T-helper 22 cell (primary cell): ENCODE data around the gene MYOD1.

ENCODE experiments used
- DNase-seq: peaks from one replicate; pipeline ENCODE4 v3.0.0-alpha.2; 2020; ENCODE audit warnings: low read depth

The MYOD1 gene

GRCh38 chr11:17702876-17703275 lies 16.5 kb upstream of the MYOD1 start:
- DNase-seq: no peak

DNA sequence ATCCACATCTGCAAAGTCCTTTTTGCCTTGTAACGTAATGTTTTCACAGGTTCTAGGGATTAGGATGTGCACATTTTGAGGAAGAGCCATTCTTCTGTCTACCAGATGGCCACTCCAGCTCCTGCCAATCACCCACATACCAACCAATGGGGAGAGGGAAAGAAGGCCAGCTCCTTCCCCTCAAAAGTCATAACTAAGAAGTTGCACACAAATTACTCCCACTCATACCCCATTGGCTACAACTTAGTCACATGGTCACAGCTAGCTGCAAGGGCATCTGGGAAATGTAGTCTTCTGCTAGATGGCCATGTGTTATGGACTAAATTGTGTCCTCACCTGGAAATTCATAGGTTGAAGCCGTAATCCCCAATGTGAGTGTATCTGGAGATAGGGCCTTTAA lies 15.4 kb upstream of the MYOD1 start:
- DNase-seq: no peak

- DNase-seq: no peak
Observed at GRCh38 chr11:17707830-17708229, 11.5 kb upstream of the MYOD1 start.

DNA sequence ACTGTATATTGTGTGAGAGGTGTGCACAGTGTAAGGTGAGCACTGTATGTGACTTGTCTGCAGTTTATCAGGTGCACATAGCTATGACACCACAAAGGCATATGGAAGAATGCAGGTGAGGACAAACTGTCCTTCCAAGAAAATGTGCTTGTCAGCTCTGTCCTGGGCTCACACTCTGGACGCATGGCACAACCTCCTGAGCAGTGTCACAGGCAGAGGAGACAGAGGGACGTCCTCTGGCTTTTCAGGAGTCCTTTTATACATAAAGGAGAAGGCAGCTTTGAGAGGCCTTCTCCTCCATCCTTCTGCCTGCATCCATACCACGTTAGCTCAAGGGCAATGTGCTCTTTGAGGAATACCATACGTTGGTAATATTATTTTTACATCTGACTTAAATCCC lies 7.5 kb upstream of the MYOD1 start:
- DNase-seq: no peak

- DNase-seq: no peak
Observed at GRCh38 chr11:17713851-17714250, 5.5 kb upstream of the MYOD1 start.

DNA sequence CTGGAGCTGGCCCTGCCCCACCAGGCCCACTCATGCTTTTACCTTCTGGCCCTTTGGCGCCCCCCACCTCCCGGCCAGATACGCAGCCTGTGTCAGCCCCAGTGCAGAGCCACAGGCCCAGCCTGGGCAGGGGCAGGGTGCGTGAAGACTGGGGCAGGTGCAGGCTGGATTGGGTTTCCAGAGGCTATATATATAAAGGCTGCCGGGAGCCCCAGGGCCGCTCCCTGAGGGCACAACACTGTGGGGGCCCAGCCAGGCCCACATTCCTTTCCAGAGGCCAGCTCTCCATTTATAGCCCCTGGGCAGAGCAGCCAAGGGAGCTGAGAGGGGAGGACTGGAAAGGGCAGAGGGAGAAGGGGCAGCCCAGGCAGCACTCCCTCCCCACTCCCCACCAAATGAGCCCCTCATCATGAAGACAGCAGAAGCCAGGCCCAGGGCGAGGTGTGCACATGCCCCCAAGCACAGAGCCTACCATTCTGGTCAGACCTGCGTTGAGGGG lies 5.0 kb upstream of the MYOD1 start:
- DNase-seq: no peak

- no peak for DNase-seq
Observed at GRCh38 chr11:17714870-17715269, 4.5 kb upstream of the MYOD1 start.

- DNase-seq: no peak
Observed at GRCh38 chr11:17716807-17717206, 2.6 kb upstream of the MYOD1 start.

DNA sequence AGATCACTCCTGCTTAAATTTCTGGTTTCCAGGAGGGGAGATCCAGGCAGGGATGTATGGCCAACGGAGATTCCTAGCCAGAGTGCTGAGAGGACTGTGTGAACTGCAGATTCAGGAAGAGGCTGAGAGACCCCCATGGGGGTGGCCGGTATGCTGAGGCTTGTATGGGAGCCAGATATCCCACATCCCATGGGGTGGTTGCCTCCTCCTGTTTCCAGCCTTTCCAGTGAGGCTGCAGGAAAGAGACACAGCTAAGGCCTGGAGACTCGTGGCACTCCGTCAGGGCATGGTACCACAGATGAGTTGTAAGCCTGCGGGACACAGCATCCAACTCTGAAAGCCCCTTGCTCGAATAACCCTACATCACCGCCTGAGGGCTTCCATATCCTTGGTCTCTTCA lies 1.4 kb upstream of the MYOD1 start:
- no peak for DNase-seq

GRCh38 chr11:17718510-17718962 lies 835 bp upstream of the MYOD1 start:
- DNase-seq: no peak

DNA sequence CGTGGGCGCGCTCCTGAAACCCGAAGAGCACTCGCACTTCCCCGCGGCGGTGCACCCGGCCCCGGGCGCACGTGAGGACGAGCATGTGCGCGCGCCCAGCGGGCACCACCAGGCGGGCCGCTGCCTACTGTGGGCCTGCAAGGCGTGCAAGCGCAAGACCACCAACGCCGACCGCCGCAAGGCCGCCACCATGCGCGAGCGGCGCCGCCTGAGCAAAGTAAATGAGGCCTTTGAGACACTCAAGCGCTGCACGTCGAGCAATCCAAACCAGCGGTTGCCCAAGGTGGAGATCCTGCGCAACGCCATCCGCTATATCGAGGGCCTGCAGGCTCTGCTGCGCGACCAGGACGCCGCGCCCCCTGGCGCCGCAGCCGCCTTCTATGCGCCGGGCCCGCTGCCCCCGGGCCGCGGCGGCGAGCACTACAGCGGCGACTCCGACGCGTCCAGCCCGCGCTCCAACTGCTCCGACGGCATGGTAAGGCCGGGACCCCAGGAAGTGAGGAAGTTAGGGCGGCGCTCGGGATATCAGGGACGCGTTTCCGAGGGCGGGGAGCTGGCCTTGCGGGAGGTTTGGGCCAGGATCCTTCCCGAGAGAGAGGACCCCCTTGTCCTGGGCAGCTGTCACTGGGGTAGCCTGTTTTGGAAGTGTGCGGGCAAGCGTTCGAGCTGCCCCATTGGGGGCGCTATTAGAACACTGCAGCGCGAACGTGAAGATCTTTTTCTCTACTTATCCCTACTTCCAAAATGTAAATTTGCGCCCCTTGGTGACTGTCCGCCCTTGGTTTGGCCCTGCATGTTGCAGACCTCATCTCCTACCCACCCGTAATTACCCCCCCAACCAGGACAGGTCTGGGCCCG lies 796 bp downstream of the MYOD1 start:
- no peak for DNase-seq

GRCh38 chr11:17720796-17721171 lies 1.4 kb downstream of the MYOD1 start:
- DNase-seq: no peak

GRCh38 chr11:17721242-17721999 lies 2.0 kb downstream of the MYOD1 start:
- no peak for DNase-seq

GRCh38 chr11:17722000-17722643 lies 2.8 kb downstream of the MYOD1 start:
- DNase-seq: no peak

DNA sequence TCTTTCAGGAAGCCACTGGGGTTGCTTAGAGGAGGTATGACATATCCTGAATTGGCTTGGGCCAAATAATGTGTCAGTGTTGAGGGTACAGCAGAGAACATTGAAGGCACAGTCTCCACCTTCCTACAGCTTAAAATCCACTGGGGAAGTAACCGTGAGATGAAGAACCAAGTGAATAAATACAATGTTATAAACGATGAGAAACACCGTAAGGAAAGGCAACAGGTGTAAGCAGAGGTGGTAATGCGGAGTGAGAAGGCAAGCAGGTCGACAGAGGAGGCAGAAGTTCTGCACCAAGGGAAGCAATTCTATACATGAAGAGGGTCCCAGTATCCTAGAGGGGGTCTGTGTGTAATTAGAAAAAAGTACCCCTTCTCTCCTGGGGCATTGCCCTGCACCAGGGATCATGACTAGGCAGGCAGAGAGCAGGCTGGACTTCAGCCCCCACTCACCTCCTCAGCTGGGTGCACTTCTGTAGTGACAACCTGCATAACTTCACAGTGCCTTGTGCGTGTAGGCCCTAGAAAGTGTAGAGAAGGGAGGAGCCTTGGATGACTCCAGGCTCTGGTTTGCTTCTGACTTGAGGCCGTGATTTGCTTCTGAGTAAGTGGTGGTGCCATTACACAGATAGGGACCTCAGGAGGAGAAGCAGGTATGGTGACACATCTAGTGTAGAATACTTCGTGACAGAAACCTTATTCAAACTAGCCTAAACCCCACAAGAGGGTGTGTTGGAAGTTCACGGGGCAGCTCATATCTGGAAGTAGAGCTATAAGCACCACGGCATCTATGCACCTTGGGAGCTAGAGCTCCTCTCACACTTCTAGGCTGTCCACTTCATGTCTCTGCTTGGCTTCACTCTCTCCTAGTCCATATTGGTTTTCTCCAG lies 4.9 kb downstream of the MYOD1 start:
- no peak for DNase-seq

DNA sequence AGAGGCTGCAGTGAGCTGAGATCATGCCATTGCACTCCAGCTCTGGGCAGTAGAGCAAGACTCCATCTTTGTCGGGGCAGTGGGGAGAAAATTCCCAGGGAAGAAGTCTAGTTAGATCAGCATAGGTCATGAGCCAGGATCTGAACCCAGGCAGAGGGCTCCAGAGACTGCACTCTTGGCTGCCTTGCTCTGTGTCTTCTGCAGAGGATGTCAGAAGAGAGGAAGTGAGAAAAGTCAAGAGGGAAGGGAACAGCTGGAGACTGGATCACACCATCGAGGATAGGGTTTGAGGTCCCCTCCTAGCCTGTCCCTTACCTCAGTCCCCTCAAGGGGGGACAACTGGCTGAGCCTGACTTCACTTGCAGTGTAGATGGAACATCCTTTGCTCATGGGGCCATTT lies 5.8 kb downstream of the MYOD1 start:
- DNase-seq: no peak

DNA sequence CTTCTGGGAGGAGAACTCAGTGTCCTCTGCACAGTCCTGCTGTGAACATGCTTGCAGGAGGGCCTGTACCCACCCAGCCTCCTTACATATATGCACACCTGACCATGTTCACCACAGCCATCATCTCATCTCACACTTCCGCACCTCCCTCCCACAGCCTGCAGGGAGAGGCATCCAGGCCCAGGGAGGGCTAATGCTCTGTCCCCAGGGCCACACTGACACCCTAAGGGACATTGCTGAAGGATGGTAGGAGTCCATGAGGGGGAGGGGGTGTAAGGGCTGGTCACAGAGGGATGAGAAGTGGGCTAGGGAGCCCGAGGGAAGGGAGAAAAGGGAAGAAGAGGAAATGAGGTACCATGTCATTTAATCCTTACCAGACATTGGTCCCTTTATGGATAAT lies 10.8 kb downstream of the MYOD1 start:
- DNase-seq: no peak

- peak; percentile 4 for DNase-seq
Observed at GRCh38 chr11:17730608-17731462, 11.5 kb downstream of the MYOD1 start.

DNA sequence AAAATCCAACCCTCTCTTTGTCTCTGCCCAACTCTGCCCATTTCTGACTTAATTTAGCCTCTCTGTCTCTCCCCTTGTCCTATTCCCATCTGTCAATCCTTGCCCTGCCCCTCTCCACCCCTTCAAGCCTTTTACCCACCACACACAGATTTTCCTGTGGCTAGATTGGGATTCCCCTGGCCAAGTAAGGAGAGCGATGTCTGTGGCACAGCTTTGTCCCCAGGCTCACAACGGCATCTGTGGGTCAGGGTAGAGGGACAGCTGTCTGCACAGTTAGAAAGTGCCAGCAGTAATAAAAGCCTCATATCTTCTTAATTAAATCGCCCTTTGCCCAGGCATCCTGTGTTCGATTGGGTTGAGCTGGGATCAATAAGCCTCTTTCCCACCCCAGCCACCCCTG lies 13.9 kb downstream of the MYOD1 start:
- no peak for DNase-seq

GRCh38 chr11:17734418-17734911 lies 15.1 kb downstream of the MYOD1 start, which contains the start of gene KCNC1:
KCNC1 (plus strand) TSS chr11:17734781; CDS start chr11:17736003, 1,222 bp downstream.
- no peak for DNase-seq
